NCI-H345 treated with DMSO at 0.1 percent for 48 hours (cell line): Measurements from ENCODE around the gene GINS3.
"Not testable (repeated sequence)": the region's sequence is repeated elsewhere in the genome, so short reads cannot be mapped to it uniquely, and the experiment has no call there.

Experiments used
- DNase-seq: peaks from one replicate; lab custom pipeline; 2025; ENCODE audit not compliant: unreplicated experiment; lab: John Stamatoyannopoulos, UW

The GINS3 gene

GRCh38 chr16:58385218-58385773 lies 7.0 kb upstream of the GINS3 start:
- no peak for DNase-seq

DNA sequence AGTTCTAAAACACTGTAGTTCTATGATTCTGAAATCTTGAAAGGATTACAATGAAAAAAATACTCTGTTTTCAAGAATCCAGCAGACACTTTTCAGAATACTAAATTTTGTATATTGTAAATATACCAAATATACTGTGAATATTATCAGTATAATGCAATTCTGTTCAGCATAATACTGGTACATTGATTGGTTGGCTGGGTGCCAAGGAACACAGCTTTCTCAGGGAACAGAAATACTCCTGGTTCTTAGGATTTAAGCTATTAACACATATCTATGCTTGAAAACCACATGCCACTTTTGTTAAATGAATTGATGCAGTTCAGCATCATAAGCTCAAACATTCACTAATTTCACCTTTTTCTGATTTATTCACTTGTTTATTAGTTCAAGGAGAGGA lies 2.5 kb upstream of the GINS3 start:
- DNase-seq, result no peak

DNA sequence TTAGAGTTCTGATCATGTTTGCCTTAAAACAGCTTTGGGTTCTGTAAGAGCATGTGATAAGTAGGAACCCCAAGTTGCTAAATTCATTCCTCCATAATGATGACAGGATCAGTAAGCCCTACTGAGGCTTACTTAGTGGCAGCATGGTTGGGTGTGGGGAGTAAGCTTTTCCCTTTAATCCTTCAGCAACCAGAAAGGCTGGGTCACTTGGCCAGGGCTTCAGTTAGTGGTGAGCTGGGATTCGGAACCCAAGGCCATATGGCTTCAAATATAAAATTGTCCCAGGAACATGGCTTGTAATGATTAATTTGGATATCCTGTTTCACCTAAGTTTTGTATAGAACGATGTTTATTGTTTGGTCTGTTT lies 850 bp downstream of the GINS3 start:
- no peak for DNase-seq

GRCh38 chr16:58396897-58397296 lies 4.6 kb downstream of the GINS3 start:
- DNase-seq, result not testable (repeated sequence)

DNA sequence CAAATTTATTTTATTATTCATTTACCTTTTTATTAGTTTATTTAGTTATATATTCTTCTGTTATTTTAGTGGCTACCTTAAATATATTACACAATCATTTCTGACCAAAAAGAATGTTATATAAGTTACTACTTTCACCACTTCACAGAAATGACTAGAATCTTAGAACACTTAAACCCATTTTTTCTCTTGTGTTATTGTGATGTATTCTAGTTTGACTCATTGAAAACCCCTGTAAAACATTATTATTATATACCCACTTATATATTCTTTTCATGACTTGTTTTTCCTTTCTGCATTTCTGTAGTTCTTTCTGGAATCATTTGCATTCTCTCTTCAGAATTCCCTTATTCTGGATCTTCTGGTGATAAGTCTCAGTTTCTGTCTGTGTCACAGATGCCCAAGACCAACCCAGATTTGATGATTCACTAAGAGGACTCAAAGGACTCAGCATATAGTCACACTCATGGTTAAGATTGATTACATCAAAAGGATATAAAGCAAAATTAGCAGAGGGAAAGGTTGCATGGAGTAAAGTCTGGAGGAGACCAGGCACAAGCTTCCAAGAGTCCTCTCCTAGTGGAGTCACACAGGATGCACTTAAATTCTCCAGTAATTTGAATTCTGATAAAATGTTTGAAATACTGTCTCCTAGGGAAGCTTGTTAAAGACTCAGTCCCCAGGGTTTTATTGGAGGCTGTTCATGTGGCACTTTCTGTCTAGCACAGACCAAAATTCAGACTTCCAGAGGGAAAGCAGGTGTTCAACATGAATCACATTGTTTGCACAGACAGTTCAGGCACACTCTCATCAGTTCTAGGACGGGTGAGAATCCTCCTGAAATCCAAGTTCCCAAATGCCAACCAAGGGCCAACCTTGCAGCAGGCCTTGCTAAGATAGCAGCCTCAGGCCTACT lies 7.7 kb downstream of the GINS3 start:
- DNase-seq, result no peak

DNA sequence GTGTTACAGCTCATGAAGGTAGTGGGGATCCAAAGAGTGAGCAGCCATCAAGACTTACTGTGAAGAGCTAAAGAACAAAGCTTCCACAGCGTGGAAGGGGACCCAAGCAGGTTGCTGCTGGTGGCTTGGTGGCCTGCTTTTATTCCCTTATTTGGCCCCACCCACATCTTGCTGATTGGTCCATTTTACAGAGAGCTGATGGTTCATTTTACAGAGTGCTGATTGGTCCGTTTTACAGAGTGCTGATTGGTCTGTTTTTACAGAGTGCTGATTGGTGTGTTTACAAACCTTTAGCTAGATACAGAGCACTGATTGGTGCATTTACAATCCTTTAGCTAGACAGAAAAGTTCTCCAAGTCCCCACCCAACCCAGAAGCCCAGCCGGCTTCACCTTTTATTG lies 9.0 kb downstream of the GINS3 start:
- not testable (repeated sequence) for DNase-seq

DNA sequence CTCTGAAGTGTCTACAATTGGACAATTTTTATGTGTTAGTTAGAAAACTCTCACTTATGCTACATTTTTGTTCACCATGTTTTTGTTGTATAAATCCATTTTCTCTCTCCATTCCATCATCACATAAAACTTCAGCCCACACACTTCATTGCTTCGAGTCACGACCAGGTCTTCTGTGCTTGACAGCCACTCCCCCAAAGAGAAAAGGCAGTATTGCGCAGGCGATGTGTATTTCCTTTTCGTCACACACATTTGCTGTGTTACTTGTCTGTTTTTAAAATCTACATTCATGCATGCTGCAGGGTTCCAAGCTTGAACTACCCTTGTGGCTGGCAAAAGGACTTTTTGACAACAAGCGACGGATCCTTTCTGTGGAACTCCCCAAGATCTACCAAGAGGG lies 10.5 kb downstream of the GINS3 start:
- no peak for DNase-seq

DNA sequence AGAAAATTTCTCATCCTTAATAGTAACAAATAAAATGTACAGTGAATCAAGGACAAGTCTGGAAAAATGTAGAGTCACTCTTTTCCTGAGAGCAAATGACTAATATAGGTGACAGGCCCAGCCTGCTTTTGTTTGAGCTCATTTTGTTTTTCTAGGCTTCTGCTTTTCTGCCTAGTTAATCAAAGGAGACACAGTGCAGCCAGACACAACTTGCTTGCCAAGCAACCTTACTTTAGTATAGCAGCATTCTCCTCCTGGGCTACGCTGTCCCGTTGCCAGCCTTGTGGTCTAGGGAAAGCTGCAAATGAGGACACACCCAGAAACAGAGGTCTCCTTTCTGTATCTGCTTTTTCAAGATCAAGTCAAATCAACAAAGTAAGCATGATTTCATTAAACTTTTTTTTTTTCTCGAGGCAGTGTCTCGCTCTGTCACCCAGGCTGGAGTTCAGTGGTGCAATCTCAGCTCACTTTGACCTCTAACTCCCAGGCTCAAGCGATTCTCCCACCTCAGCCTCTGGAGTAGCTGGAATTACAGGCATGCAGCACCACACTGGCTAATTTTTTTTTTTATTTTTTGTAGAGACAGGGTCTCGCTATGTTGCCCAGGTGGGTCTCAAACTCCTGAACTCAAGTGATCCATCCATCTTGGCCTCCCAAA lies 17.2 kb downstream of the GINS3 start:
- DNase-seq, result no peak

DNA sequence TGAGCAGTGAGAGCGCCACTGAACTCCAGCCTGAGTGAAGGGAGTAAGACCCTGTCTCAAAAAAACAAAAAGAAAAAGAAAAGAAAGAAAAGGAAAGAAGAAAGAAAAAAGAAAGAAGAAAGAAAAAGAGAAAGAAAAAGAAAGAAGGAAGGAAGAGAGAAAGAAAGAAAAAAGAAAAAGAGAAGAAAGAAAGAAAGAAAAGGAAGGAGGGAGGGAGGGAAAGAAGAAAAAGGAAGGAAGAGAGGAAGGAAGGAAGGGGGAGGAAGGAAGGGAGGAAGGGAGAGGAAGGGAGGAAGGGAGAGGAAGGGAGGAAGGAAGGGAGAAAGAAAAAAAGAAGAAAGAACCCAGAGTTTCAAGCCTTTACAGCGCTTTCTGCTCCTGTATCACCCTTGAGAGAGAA lies 19.1 kb downstream of the GINS3 start:
- DNase-seq, result no peak

DNA sequence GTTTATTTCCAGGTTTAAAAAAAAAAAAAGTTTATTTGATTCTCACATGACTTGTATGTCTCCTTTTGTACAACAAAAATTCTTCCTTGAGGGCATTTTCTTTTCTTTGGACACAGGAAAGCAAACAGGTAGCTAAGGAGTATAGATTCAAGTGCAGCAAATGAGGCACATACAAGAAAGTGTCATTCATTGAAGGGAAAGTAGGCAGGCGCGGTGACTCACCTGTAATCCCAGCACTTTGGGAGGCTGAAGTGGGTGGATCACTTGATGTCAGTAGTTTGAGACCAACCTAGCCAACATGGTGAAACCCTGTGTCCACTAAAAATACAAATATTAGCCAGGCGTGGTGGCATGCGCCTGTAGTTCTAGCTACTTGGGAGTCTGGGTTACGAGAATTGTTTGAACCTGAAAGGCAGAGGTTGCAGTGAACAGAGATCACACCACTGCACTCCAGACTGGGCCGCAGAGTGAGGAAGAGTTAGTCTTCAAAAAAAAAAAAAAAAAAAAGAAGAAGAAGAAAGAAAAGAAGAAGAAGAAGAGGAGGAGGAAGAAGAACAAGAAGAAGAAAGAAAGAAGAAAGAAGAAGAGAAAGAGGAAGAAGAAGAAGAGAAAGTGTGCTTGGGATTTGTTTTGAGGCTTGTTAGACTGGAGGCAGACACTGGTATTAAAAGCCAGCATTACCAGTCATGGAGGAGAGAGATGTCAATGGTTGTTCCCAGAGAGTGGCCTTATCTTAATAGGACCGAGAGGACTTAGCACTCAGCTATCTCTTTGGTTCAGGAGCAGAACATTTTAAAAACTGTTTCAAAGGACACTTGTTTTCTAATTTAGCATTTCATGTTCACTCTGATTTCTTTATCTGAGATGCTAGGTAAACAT lies 19.7 kb downstream of the GINS3 start:
- DNase-seq, result no peak

GRCh38 chr16:58412615-58412970 lies 20.3 kb downstream of the GINS3 start:
- DNase-seq, result not testable (repeated sequence)

DNA sequence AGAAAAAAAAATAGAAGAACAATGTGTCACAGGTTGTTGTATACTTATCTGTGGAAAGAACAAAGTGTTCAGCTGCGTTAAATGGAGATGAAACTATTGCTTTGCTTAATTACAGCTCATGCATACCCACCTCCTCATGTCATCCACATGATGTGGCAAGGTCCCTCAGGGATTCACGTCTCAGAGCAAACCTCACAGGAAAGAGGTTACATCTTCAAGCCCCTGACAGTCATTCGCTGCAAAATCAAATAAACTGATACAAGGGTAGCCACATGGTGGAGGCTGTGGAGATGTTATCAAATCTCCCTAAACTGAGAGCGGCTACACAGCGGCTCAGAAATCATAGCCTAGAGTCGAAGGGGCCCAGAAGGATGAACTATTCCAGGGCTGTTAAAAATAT lies 21.1 kb downstream of the GINS3 start:
- no peak for DNase-seq

GRCh38 chr16:58415003-58415402 lies 22.7 kb downstream of the GINS3 start:
- no peak for DNase-seq

DNA sequence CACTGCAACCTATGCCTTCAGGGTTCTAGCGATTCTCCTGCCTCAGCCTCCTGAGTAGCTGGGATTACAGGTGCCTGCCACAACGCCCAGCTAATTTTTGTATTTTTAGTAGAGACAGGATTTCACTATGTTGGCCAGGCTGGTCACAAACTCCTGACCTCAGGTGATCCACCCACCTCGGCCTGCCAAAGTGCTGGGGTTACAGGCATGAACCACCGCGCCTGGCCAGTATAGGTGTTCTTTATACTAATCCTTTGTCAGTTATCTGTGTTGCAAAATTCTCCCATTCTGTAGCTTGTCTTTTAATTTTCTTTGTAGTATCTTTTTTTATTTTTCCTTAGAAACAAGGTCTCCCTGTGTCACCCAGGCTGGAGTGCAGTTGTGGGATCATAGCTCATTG lies 23.7 kb downstream of the GINS3 start:
- not testable (repeated sequence) for DNase-seq

GRCh38 chr16:58417035-58417434 lies 24.8 kb downstream of the GINS3 start:
- no peak for DNase-seq

DNA sequence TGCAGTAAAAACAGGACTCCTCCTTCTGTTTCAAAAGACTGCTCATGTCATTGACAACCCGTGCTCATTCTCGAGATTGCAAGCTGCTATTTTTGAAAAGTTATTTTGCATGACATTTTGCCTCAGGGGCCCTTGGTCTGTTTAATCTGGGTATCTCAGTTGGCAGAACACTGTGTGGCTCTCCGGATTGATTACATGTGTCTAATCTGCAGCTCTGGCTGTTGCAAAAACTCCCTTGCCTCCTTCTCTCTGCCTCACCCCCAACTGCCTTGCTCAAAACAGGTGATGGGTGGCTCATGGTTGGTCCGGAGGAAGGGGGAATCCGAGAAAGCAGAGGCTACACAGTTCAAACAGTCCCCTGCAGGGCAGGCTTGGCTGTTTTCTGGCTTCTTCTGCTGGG lies 25.3 kb downstream of the GINS3 start:
- no peak for DNase-seq

- DNase-seq, result no peak
Measured at GRCh38 chr16:58418026-58418425, 25.8 kb downstream of the GINS3 start.

- no peak for DNase-seq
Measured at GRCh38 chr16:58418601-58419000, 26.3 kb downstream of the GINS3 start.

- no peak for DNase-seq
Measured at GRCh38 chr16:58419241-58419990, 27.1 kb downstream of the GINS3 start.

DNA sequence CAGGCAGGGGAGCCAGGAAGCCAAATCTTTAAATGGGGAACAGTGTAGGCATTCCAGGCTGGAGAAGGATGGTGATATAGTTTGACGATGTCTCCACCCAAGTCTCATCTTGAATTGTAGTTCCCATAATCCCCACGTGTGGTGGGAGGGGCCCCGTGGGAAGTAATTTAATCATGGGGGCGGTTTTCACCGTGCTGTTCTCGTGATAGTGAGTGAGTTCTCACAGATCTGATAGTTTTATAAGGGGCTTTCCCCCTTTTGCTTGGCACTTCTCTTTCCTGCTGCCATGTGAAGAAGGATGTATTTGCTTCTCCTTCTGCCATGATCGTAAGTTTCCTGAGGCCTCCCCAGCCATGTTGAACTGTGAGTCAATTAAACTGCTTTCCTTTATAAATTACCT lies 28.8 kb downstream of the GINS3 start:
- DNase-seq, result no peak

GRCh38 chr16:58421529-58421928 lies 29.3 kb downstream of the GINS3 start:
- DNase-seq, result no peak
